H9 (cell line): ENCODE data around the gene TNP2. TPM values are rescaled to one million over a fixed set of nuclear protein-coding genes. Genes with fewer than 3 reads are reported as not detected.
A peak's percentile ranks its signal among the peaks of the same experiment; 100 is the strongest.

Experiments
- DNase-seq: peaks from one replicate; pipeline ENCODE4 v3.0.0-alpha.2; 2017
- H2AFZ ChIP-seq: one replicate; pipeline ENCODE4 v1.6.1; 2013; ENCODE audit warnings: mild to moderate bottlenecking, low read length, control low read depth, moderate library complexity
- H2AK5ac ChIP-seq: 2 replicates; pipeline ENCODE4 v1.6.1; 2013; ENCODE audit warnings: low read length, control low read depth, mixed read lengths; ENCODE audit not compliant: insufficient read length
- H2BK120ac ChIP-seq: one replicate; pipeline ENCODE4 v1.6.1; 2013; ENCODE audit warnings: low read depth, mild to moderate bottlenecking, low read length, control low read depth, inconsistent platforms; ENCODE audit not compliant: poor library complexity, severe bottlenecking
- H2BK12ac ChIP-seq: 2 replicates; pipeline ENCODE4 v1.6.1; 2013; ENCODE audit warnings: low read length, control low read depth, mixed read lengths, low read depth; ENCODE audit not compliant: insufficient read length
- H2BK15ac ChIP-seq: 2 replicates; pipeline ENCODE4 v1.6.1; 2013; ENCODE audit warnings: low read depth, low read length, control low read depth
- H2BK20ac ChIP-seq: one replicate; pipeline ENCODE4 v1.6.1; 2013; ENCODE audit warnings: low read depth, mild to moderate bottlenecking, low read length, control low read depth, inconsistent platforms; ENCODE audit not compliant: poor library complexity, severe bottlenecking
- H2BK5ac ChIP-seq: 2 replicates; pipeline ENCODE4 v1.6.1; 2013; ENCODE audit warnings: low read length, control low read depth, mixed read lengths; ENCODE audit not compliant: insufficient read length
- H3K14ac ChIP-seq: 2 replicates; pipeline ENCODE4 v1.6.1; 2013; ENCODE audit warnings: low read length, control low read depth; ENCODE audit not compliant: insufficient read depth
- H3K18ac ChIP-seq: 2 replicates; pipeline ENCODE4 v1.6.1; 2013; ENCODE audit warnings: low read depth, mild to moderate bottlenecking, mixed read lengths, low read length, control low read depth; ENCODE audit not compliant: insufficient read length
- H3K23ac ChIP-seq: 2 replicates; pipeline ENCODE4 v1.6.1; 2013; ENCODE audit warnings: low read length, control low read depth, mixed read lengths, low read depth; ENCODE audit not compliant: insufficient read length
- H3K23me2 ChIP-seq: 2 replicates; pipeline ENCODE4 v1.6.1; 2013; ENCODE audit warnings: low read depth, mild to moderate bottlenecking, mixed read lengths, low read length, control low read depth; ENCODE audit not compliant: insufficient read length, poor library complexity, severe bottlenecking
- H3K27ac ChIP-seq: 2 replicates; pipeline ENCODE4 v1.5.1; 2013; ENCODE audit warnings: low read length, control low read depth, mixed read lengths, low read depth; ENCODE audit not compliant: insufficient read length
- H3K27me3 ChIP-seq: 2 replicates; pipeline ENCODE4 v1.6.1; 2013; ENCODE audit warnings: low read length, control low read depth, inconsistent platforms; ENCODE audit not compliant: insufficient read depth
- H3K4ac ChIP-seq: 2 replicates; pipeline ENCODE4 v1.6.1; 2013; ENCODE audit warnings: low read depth, mild to moderate bottlenecking, control low read depth, inconsistent platforms, low read length, moderate library complexity
- H3K4me1 ChIP-seq: 2 replicates; pipeline ENCODE4 v1.6.1; 2013; ENCODE audit warnings: low read length, control low read depth, inconsistent platforms; ENCODE audit not compliant: insufficient read depth
- H3K4me2 ChIP-seq: 2 replicates; pipeline ENCODE4 v1.6.1; 2013; ENCODE audit warnings: low read length, control low read depth, mixed read lengths; ENCODE audit not compliant: insufficient read length, insufficient read depth
- H3K56ac ChIP-seq: 2 replicates; pipeline ENCODE4 v1.6.1; 2013; ENCODE audit warnings: low read depth, mild to moderate bottlenecking, mixed read lengths, low read length, control low read depth; ENCODE audit not compliant: insufficient read length
- H3K79me1 ChIP-seq: 2 replicates; pipeline ENCODE4 v1.6.1; 2013; ENCODE audit warnings: low read depth, mild to moderate bottlenecking, moderate library complexity, low read length, control low read depth, inconsistent platforms; ENCODE audit not compliant: insufficient read depth, poor library complexity, severe bottlenecking
- H3K79me2 ChIP-seq: 2 replicates; pipeline ENCODE4 v1.6.1; 2013; ENCODE audit warnings: low read length, control low read depth, inconsistent platforms; ENCODE audit not compliant: insufficient read depth
- H3K9ac ChIP-seq: 2 replicates; pipeline ENCODE4 v1.6.1; 2013; ENCODE audit warnings: low read length, control low read depth, mixed read lengths; ENCODE audit not compliant: insufficient read length; ENCODE audit errors: extremely low read depth
- H3K9me3 ChIP-seq: one replicate; pipeline ENCODE4 v1.6.1; 2013; ENCODE audit warnings: low read depth, low read length, inconsistent platforms; ENCODE audit not compliant: control insufficient read depth
- H3T11ph ChIP-seq: one replicate; pipeline ENCODE4 v1.6.1; 2013; ENCODE audit warnings: mild to moderate bottlenecking, low read length, control low read depth, inconsistent platforms
- H4K20me1 ChIP-seq: one replicate; pipeline ENCODE4 v1.6.1; 2013; ENCODE audit not compliant: control insufficient read depth, insufficient read length, insufficient read depth
- H4K5ac ChIP-seq: 2 replicates; pipeline ENCODE4 v1.6.1; 2013; ENCODE audit warnings: low read depth, mild to moderate bottlenecking, mixed read lengths, low read length, control low read depth; ENCODE audit not compliant: insufficient read length
- H4K8ac ChIP-seq: replicated peaks from 2 replicates; pipeline ENCODE4 v1.6.1; 2013; ENCODE audit warnings: low read length, control low read depth, mixed read lengths, low read depth; ENCODE audit not compliant: insufficient read length
- H4K91ac ChIP-seq: 2 replicates; pipeline ENCODE4 v1.6.1; 2013; ENCODE audit warnings: low read depth, mild to moderate bottlenecking, moderate library complexity, mixed read lengths, low read length, control low read depth; ENCODE audit not compliant: insufficient read length
- H3K27ac Mint-ChIP-seq, 3 experiments: 2 replicates in 2 of 3; 3 replicates in 1 of 3; pipeline ENCODE4 v1.8.0; 2020 to 2021; ENCODE audit warnings: mixed read lengths in 3 of 3, mild to moderate bottlenecking in 1 of 3, moderate library complexity in 1 of 3
- H3K27me3 Mint-ChIP-seq: 2 replicates; pipeline ENCODE4 v1.8.0; 2021; ENCODE audit warnings: low read depth, mild to moderate bottlenecking, moderate library complexity, mixed read lengths
- H3K36me3 Mint-ChIP-seq, 3 experiments: 2 replicates in 2 of 3; 3 replicates in 1 of 3; pipeline ENCODE4 v1.8.0; 2020 to 2021; ENCODE audit warnings: low read depth in 3 of 3, mixed read lengths in 3 of 3; ENCODE audit not compliant: insufficient read depth in 1 of 3
- H3K4me1 Mint-ChIP-seq, 2 experiments: 2 replicates each; pipeline ENCODE4 v1.8.0; 2020; ENCODE audit warnings: mixed read lengths in 2 of 2
- H3K4me3 Mint-ChIP-seq, 2 experiments: 2 replicates in 1 of 2; 3 replicates in 1 of 2; pipeline ENCODE4 v1.8.0; 2020 to 2021; ENCODE audit warnings: mild to moderate bottlenecking in 2 of 2, mixed read lengths in 2 of 2, moderate library complexity in 1 of 2
- H3K9me3 Mint-ChIP-seq, 2 experiments: 2 replicates in 1 of 2; 3 replicates in 1 of 2; pipeline ENCODE4 v1.8.0; 2020; ENCODE audit warnings: mild to moderate bottlenecking in 2 of 2, mixed read lengths in 2 of 2, moderate library complexity in 1 of 2
- CTCF ChIP-seq: fragments of 200-600 bp; sonication (generic); conservative IDR thresholded peaks from 3 replicates; pipeline ENCODE4 v1.8.0; 2021; ENCODE audit warnings: antibody characterized with exemption, mild to moderate bottlenecking
- WGBS: extraction: QIAGEN DNeasy Blood & Tissue Kit; methylation state at CpG from one replicate; pipeline ENCODE4 v1.1.7; 2013; ENCODE audit warnings: missing lambda C conversion rate, low lambda C conversion rate, mixed read lengths; ENCODE audit not compliant: insufficient read length; ENCODE audit errors: extremely low coverage; 5-methylcytosine and 5-hydroxymethylcytosine counted together
- total RNA-seq: library from RNA; stranded (reverse); gene quantifications from 2 replicates; pipeline ENCODE4 v1.2.1, GENCODE V29; 2021

TNP2 gene
- total RNA-seq, 1 experiment from 2014 or later = not detected

DNA sequence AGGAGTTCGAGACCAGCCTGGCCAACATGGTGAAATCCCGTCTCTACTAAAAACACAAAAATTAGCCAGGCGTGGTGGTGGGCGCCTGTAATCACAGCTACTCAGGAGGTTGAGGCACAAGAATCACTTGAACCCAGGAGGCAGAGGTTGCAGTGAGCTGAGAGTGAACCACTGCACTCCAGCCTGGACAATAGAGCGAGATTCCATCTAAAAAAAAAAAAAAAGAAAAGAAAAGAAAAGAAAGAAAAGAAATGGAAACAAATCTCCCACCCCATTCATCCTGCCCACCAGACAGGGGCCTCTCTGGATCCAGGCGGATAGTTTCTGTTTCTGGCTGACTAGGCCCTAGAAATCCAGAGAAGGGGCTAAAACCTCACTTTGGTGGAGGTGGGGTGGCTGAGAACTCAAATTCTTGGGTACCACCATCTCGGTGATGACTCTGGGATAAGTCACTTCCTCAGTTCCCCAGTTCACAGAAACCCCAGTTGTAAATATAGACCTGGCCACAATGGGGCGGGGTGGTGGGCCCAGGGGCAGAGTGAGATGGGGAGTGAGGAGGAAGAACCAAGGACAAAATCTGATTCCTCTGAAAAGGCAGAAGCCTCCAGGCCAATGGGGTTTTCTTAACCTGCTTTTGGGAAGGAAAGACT is 35.3 kb downstream of the TNP2 start:
- no peaks in the 10 kb centered on the region for H3K9me3 ChIP-seq
- no peak overlapping the region for H3K27ac ChIP-seq
- H3K56ac ChIP-seq = no peak overlapping the region
- TF ChIP-seq CTCF = peak; percentile 34; the same call in 2 of the 3 replicates
- no peaks in the 10 kb centered on the region for H4K20me1 ChIP-seq
- WGBS = no CpG with 5 or more reads among the region's 8 CpGs
- H2AFZ ChIP-seq = no peak overlapping the region
- H3K23me2 ChIP-seq = no peaks in the 10 kb centered on the region
- no peak overlapping the region for H2BK20ac ChIP-seq
- no peak overlapping the region for H4K5ac ChIP-seq
- H3K4me2 ChIP-seq = no peak overlapping the region
- H3K4me1 Mint-ChIP-seq = peaks cover 0 to 6% of the 10 kb centered on the region in 2 experiments; a peak in 3 of 4 replicates
- H3K36me3 Mint-ChIP-seq = no peaks in the 10 kb centered on the region
- no peak overlapping the region for H3K4ac ChIP-seq
- H3K9ac ChIP-seq = no peak overlapping the region
- H2BK15ac ChIP-seq = no peak overlapping the region
- peak; percentile 52 for DNase-seq
- H3K27me3 ChIP-seq = no peaks in the 10 kb centered on the region
- no peak overlapping the region for H3K18ac ChIP-seq
- no peaks in the 10 kb centered on the region for H3K9me3 Mint-ChIP-seq
- no peak overlapping the region for H3K27ac Mint-ChIP-seq
- H3K23ac ChIP-seq = no peak overlapping the region
- H3K4me1 ChIP-seq = no peaks in the 10 kb centered on the region
- H2BK5ac ChIP-seq = no peak overlapping the region
- H4K91ac ChIP-seq = no peak overlapping the region
- no peak overlapping the region for H2AK5ac ChIP-seq
- H2BK12ac ChIP-seq = no peak overlapping the region
- H3K79me1 ChIP-seq = no peaks in the 10 kb centered on the region
- no peak overlapping the region for H3K14ac ChIP-seq
- H3K4me3 Mint-ChIP-seq = no peak overlapping the region
- H3T11ph ChIP-seq = no peak overlapping the region
- no peak overlapping the region for H4K8ac ChIP-seq
- H3K27me3 Mint-ChIP-seq = peaks cover 7% of the 10 kb centered on the region
- H3K79me2 ChIP-seq = no peaks in the 10 kb centered on the region
- no peak overlapping the region for H2BK120ac ChIP-seq
